ENCODE data around the gene KCNA10. TPM values are rescaled to one million over a fixed set of nuclear protein-coding genes. Genes with fewer than 3 reads are reported as not detected.

KCNA10 gene
- total RNA-seq, 1 donor from 2014 or later = not detected

GRCh38 chr1:110559157-110559556, 40.2 kb upstream of the KCNA10 start:
- Mint-ChIP-seq H3K27me3 (ENCODE audit: low read depth) (peaks cover 47% of the 10 kb centered on the region), H3K4me3 (ENCODE audit: unreplicated experiment) (no peak overlapping the region), H3K4me1 (ENCODE audit: low read depth) (no peaks in the 10 kb centered on the region), H3K9me3 (ENCODE audit: low read depth) (no peaks in the 10 kb centered on the region), H3K36me3 (ENCODE audit: low read depth) (no peaks in the 10 kb centered on the region), H3K27ac (ENCODE audit: unreplicated experiment) (no peak overlapping the region)
- TF ChIP-seq CTCF (IDR thresholded peaks at IDR 0.05) = no peak
- no peak for DNase-seq (ENCODE audit: low spot score)

GRCh38 chr1:110557481-110557880, 38.5 kb upstream of the KCNA10 start:
- H3K27me3 Mint-ChIP-seq (ENCODE audit: low read depth) = peaks cover 50% of the 10 kb centered on the region
- H3K36me3 Mint-ChIP-seq (ENCODE audit: low read depth) = no peaks in the 10 kb centered on the region
- no peak overlapping the region for H3K27ac Mint-ChIP-seq (ENCODE audit: unreplicated experiment)
- H3K4me3 Mint-ChIP-seq (ENCODE audit: unreplicated experiment) = no peak overlapping the region
- no peaks in the 10 kb centered on the region for H3K4me1 Mint-ChIP-seq (ENCODE audit: low read depth)
- no peaks in the 10 kb centered on the region for H3K9me3 Mint-ChIP-seq (ENCODE audit: low read depth)
- no peak for TF ChIP-seq CTCF (IDR thresholded peaks at IDR 0.05)
- DNase-seq (ENCODE audit: low spot score) = no peak

- Mint-ChIP-seq H3K4me3 (ENCODE audit: unreplicated experiment) (no peak overlapping the region), H3K9me3 (ENCODE audit: low read depth) (no peaks in the 10 kb centered on the region), H3K4me1 (ENCODE audit: low read depth) (no peaks in the 10 kb centered on the region), H3K27me3 (ENCODE audit: low read depth) (peaks cover 53% of the 10 kb centered on the region), H3K27ac (ENCODE audit: unreplicated experiment) (no peak overlapping the region), H3K36me3 (ENCODE audit: low read depth) (no peaks in the 10 kb centered on the region)
- DNase-seq (ENCODE audit: low spot score) = no peak
- TF ChIP-seq CTCF (IDR thresholded peaks at IDR 0.05) = no peak
Observed at GRCh38 chr1:110556471-110556807, 37.5 kb upstream of the KCNA10 start.

GRCh38 chr1:110555807-110556470, 37.0 kb upstream of the KCNA10 start:
- Mint-ChIP-seq H3K27me3 (ENCODE audit: low read depth) (peaks cover 56% of the 10 kb centered on the region), H3K27ac (ENCODE audit: unreplicated experiment) (no peak overlapping the region), H3K4me3 (ENCODE audit: unreplicated experiment) (no peak overlapping the region), H3K9me3 (ENCODE audit: low read depth) (no peaks in the 10 kb centered on the region), H3K36me3 (ENCODE audit: low read depth) (no peaks in the 10 kb centered on the region), H3K4me1 (ENCODE audit: low read depth) (no peaks in the 10 kb centered on the region)
- no peak for TF ChIP-seq CTCF (IDR thresholded peaks at IDR 0.05)
- DNase-seq (ENCODE audit: low spot score) = no peak

- Mint-ChIP-seq H3K27me3 (ENCODE audit: low read depth) (peaks cover 62% of the 10 kb centered on the region), H3K4me3 (ENCODE audit: unreplicated experiment) (peak overlapping the region; percentile 5), H3K36me3 (ENCODE audit: low read depth) (no peaks in the 10 kb centered on the region), H3K9me3 (ENCODE audit: low read depth) (no peaks in the 10 kb centered on the region), H3K27ac (ENCODE audit: unreplicated experiment) (no peak overlapping the region), H3K4me1 (ENCODE audit: low read depth) (no peaks in the 10 kb centered on the region)
- no peak for DNase-seq (ENCODE audit: low spot score)
- TF ChIP-seq CTCF (IDR thresholded peaks at IDR 0.05) = peak; percentile 78
Observed at GRCh38 chr1:110554871-110555801, 36.2 kb upstream of the KCNA10 start.

All from chondrocyte (in vitro differentiated cells).